Inflammatory macrophage (primary cell): Measurements from ENCODE around the gene FLOT1.
"Not testable (repeated sequence)": the region's sequence is repeated elsewhere in the genome, so short reads cannot be mapped to it uniquely, and the experiment has no call there.

Experiments used
- DNase-seq, 2 donors: peaks; one replicate each; pipeline ENCODE4 v3.0.0-alpha.2; 2020 to 2022

FLOT1 gene

GRCh38 chr6:30747300-30747687 lies 4.8 kb upstream of the FLOT1 start:
- no peak for DNase-seq

- DNase-seq = peak; percentile 90
Observed at GRCh38 chr6:30744054-30744805, 1.7 kb upstream of the FLOT1 start, which contains the start of gene IER3. Gene IER3 (minus strand): TSS chr6:30744547. CDS start chr6:30744518, 29 bp downstream.

- DNase-seq = peak; percentile 29 to 32
Observed at GRCh38 chr6:30743099-30744053, 889 bp upstream of the FLOT1 start.

GRCh38 chr6:30741789-30742315 lies 635 bp downstream of the FLOT1 start:
- no peak for DNase-seq

GRCh38 chr6:30741063-30741779 lies 1.3 kb downstream of the FLOT1 start:
- peak in 1 of 2 donors; percentile 22 for DNase-seq

- DNase-seq = no peak
Observed at GRCh38 chr6:30740540-30740870, 2.0 kb downstream of the FLOT1 start.

GRCh38 chr6:30738532-30738931 lies 4.0 kb downstream of the FLOT1 start:
- no peak for DNase-seq

GRCh38 chr6:30735668-30736314 lies 6.7 kb downstream of the FLOT1 start:
- no peak for DNase-seq

- no peak for DNase-seq
Observed at GRCh38 chr6:30732237-30732943, 10.1 kb downstream of the FLOT1 start.

- peak; percentile 54 to 77 for DNase-seq
Observed at GRCh38 chr6:30730601-30731435, 11.7 kb downstream of the FLOT1 start.

- no peak for DNase-seq
Observed at GRCh38 chr6:30727920-30728553, 14.4 kb downstream of the FLOT1 start.

GRCh38 chr6:30726506-30727413 lies 15.7 kb downstream of the FLOT1 start:
- no peak for DNase-seq

- DNase-seq = no peak
Observed at GRCh38 chr6:30725713-30726505, 16.6 kb downstream of the FLOT1 start.

- DNase-seq = peak; percentile 52 to 70
Observed at GRCh38 chr6:30724906-30725667, 17.4 kb downstream of the FLOT1 start.

GRCh38 chr6:30723843-30724741 lies 18.4 kb downstream of the FLOT1 start:
- not testable (repeated sequence) for DNase-seq
